Right lobe of liver (tissue), 4 donors: Measurements from ENCODE around the gene COX19.

Source experiments
- CTCF ChIP-seq, 4 donors: fragments of 200-600 bp in 3 of 4; fragments of 450-650 bp in 1 of 4; IDR thresholded peaks; one replicate each; pipeline versions ENCODE4 v1.5.1 to v1.8.0; 2016 to 2022; ENCODE audit warnings: antibody characterized with exemption in 4 of 4, mild to moderate bottlenecking in 2 of 4
- POLR2A ChIP-seq: fragments of 450-650 bp; IDR thresholded peaks from one replicate; pipeline ENCODE4 v1.6.1; 2017; ENCODE audit warnings: antibody characterized with exemption, mild to moderate bottlenecking
- donor health status: DM: no; HTN: no; CAD: no.
- donor health status: DM: no; HTN: no; CAD: no.
- donor health status: DM: no; HTN: yes; CAD: no.

DNA sequence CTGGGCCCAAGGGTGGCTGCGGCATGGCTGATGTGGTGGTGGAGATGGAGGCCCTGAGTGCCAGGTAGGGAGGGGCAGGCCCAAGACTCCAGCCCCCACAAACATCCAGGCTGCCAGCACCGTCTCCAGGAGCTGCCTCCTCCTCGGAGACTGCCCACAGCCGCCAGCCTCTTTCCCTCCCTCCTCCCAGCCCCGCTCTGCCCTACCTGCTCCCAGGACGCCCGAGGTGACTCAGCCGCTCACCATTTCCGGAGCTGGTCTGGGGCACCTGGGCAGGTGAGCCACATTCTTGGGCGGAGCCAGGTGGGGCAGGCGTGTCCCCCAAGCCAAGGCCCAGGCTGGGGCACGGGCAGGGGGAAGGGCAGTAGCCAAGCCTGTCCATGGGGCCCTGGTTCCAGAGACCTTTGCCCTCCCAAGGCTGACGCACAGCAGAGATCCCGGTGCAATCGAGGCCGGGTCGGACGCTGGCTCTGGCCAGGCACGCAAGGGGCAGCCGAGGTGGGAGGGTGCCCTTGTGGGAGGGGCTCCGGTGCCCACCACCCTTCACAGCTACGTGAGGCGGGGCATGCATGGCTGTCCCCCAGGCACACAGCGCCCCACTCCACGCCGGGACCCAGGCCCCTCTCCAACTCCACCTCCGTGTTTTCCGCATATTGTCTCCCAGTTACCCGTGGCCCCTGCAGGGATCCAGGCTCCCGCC, 29.6 kb downstream of the COX19 start:
- TF ChIP-seq CTCF (IDR thresholded peaks at IDR 0.05) (no peak), POLR2A (no peak)
